Transverse colon (tissue), 4 donors: Measurements from ENCODE around the gene TAF4. TPM values are rescaled to one million over a fixed set of nuclear protein-coding genes. Genes with fewer than 3 reads are reported as not detected.

Experiments
- DNase-seq: peaks from one replicate; pipeline ENCODE4 v3.0.0-alpha.2; 2019
- H3K27ac ChIP-seq, 4 donors: fragments of 200-600 bp; sonication (generic); 2 replicates each; pipeline ENCODE4 v1.5.1; 2016 to 2018; ENCODE audit warnings: inconsistent platforms in 4 of 4
- H3K27me3 ChIP-seq: fragments of 200-600 bp; sonication (generic); 2 replicates; pipeline ENCODE4 v1.5.1; 2017; ENCODE audit warnings: inconsistent platforms
- H3K36me3 ChIP-seq, 4 donors: fragments of 200-600 bp; sonication (generic); 2 replicates each; pipeline ENCODE4 v1.5.1; 2017 to 2019; ENCODE audit warnings: inconsistent platforms in 4 of 4
- H3K4me1 ChIP-seq, 4 donors: fragments of 200-600 bp; sonication (generic); 2 replicates each; pipeline ENCODE4 v1.5.1; 2017 to 2020; ENCODE audit warnings: inconsistent platforms in 4 of 4
- H3K4me3 ChIP-seq, 4 donors: fragments of 200-600 bp; sonication (generic); 1 replicate in 1 of 4; 2 replicates in 3 of 4; pipeline versions ENCODE4 v1.5.1 to v1.6.1; 2017 to 2019; ENCODE audit warnings: inconsistent platforms in 4 of 4
- H3K9me3 ChIP-seq, 2 donors: fragments of 200-600 bp; sonication (generic); 2 replicates each; pipeline ENCODE4 v1.5.1; 2017 to 2019; ENCODE audit warnings: inconsistent platforms in 2 of 2
- CTCF ChIP-seq, 5 experiments: fragments of 200-600 bp in 3 of 5; fragments of 450-650 bp in 2 of 5; sonication (generic) in 3 of 5; IDR thresholded peaks; 1 replicate in 2 of 5; 2 replicates in 3 of 5; pipeline ENCODE4 v1.5.1; 2016 to 2017; ENCODE audit warnings: antibody characterized with exemption in 5 of 5, inconsistent platforms in 3 of 5, mild to moderate bottlenecking in 2 of 5, moderate library complexity in 1 of 5
- EP300 ChIP-seq: sonication (generic); formaldehyde crosslinking; IDR thresholded peaks from one replicate; pipeline ENCODE4 v1.6.1; 2017; ENCODE audit warnings: antibody characterized with exemption, low read depth
- POLR2A ChIP-seq: fragments of 450-650 bp; IDR thresholded peaks from one replicate; pipeline ENCODE4 v1.6.1; 2016; ENCODE audit warnings: antibody characterized with exemption, mild to moderate bottlenecking, moderate library complexity
- POLR2AphosphoS5 ChIP-seq, 3 donors: sonication (generic); formaldehyde crosslinking; IDR thresholded peaks; one replicate each; pipeline ENCODE4 v1.6.1; 2016; ENCODE audit warnings: antibody characterized with exemption in 3 of 3
- WGBS, 2 donors: methylation state at CpG; one replicate each; pipeline ENCODE4 v1.1.5; 2018; ENCODE audit warnings: low coverage in 1 of 2; 5-methylcytosine and 5-hydroxymethylcytosine counted together
- in situ Hi-C, 4 donors: fragments of 200-750 bp; cut with MboI; loops; one replicate each; pipeline versions ENCODE4 v1.15.0 to v1.15.1; 2017; ENCODE audit warnings: low sequenced_read_pairs in 3 of 4, low pct_ligation_motif_present in 1 of 4, low pct_unique_long_range_greater_than_20kb in 1 of 4
- intact Hi-C: fragments of 100-400 bp; cut with DNase I; formaldehyde crosslinking; loops from one replicate; pipeline ENCODE4 v1.15.1; 2023; ENCODE audit warnings: low total_unique reads
- total RNA-seq, 4 donors: library from RNA; depleted of rRNA; stranded (reverse); fragments of >200 nt; gene quantifications; one replicate each; pipeline ENCODE4 v1.1.0, GENCODE V29; 2016

Gene TAF4
- total RNA-seq, 4 donors from 2014 or later = 18.9 to 39.5 (median 24.3) TPM

GRCh38 chr20:62030357-62030756 is 35.3 kb downstream of the TAF4 start:
- Histone ChIP-seq H3K27ac (no peak overlapping the region), H3K4me3 (no peak overlapping the region), H3K36me3 (no peaks in the 10 kb centered on the region), H3K9me3 (no peaks in the 10 kb centered on the region), H3K4me1 (peaks cover 0 to 12% (median 6%) of the 10 kb centered on the region in 4 donors), H3K27me3 (no peaks in the 10 kb centered on the region)
- TF ChIP-seq EP300 (no peak), POLR2AphosphoS5 (IDR thresholded peaks at IDR 0.05) (no peak), CTCF (IDR thresholded peaks at IDR 0.05) (no peak)
- in situ Hi-C loops = no loop called here
- 90 to 96% methylated on average over 3 to 9 of the region's 9 CpGs for WGBS, 2 donors
- DNase-seq = no peak
- intact Hi-C loops = no loop called here

GRCh38 chr20:62029949-62030348 is 35.7 kb downstream of the TAF4 start:
- no peaks in the 10 kb centered on the region for H3K36me3 ChIP-seq
- WGBS, 2 donors = 95 to 96% methylated on average over 4 to 20 of the region's 20 CpGs
- TF ChIP-seq CTCF (IDR thresholded peaks at IDR 0.05) (no peak), POLR2A (no peak), EP300 (no peak), POLR2AphosphoS5 (IDR thresholded peaks at IDR 0.05) (no peak)

GRCh38 chr20:62029296-62029695 is 36.4 kb downstream of the TAF4 start:
- no peaks in the 10 kb centered on the region for H3K9me3 ChIP-seq
- H3K27me3 ChIP-seq = no peaks in the 10 kb centered on the region
- no peaks in the 10 kb centered on the region for H3K36me3 ChIP-seq
- 57 to 91% methylated on average over 1 to 15 of the region's 15 CpGs for WGBS, 2 donors
- DNase-seq = no peak
- no peak for TF ChIP-seq EP300
- TF ChIP-seq CTCF (IDR thresholded peaks at IDR 0.05) = no peak
- no peak for TF ChIP-seq POLR2AphosphoS5 (IDR thresholded peaks at IDR 0.05)
- no peak for TF ChIP-seq POLR2A
- intact Hi-C loops (loop anchor here (5.0 kb wide), 1 partner anchor 33 kb away; no protein-coding TSS in a partner anchor), in situ Hi-C loops (loop anchor here in 1 of 4 donors (10.0 kb wide), 1 partner anchor 116 kb away; the partner anchor contains the start of genes PSMA7 and SS18L1)
- H3K4me1 ChIP-seq = peaks cover 0 to 14% (median 6%) of the 10 kb centered on the region in 4 donors
- H3K4me3 ChIP-seq = no peak overlapping the region
- no peak overlapping the region for H3K27ac ChIP-seq

More at GRCh38 chr20:62029949-62030348, 35.7 kb downstream of the TAF4 start:
- H3K4me1 ChIP-seq = peaks cover 0 to 14% (median 6%) of the 10 kb centered on the region in 4 donors
- in situ Hi-C loops = loop anchor here in 1 of 4 donors (10.0 kb wide), 1 partner anchor 115 kb away; the partner anchor contains the start of genes PSMA7 and SS18L1
- H3K27ac ChIP-seq = no peak overlapping the region
- H3K27me3 ChIP-seq = no peaks in the 10 kb centered on the region
- intact Hi-C loops = loop anchor here (5.0 kb wide), 1 partner anchor 32 kb away; no protein-coding TSS in a partner anchor
- H3K4me3 ChIP-seq = no peak overlapping the region
- H3K9me3 ChIP-seq = no peaks in the 10 kb centered on the region
- DNase-seq = no peak

- 94% methylated on average over 14 of the region's 14 CpGs; no CpG with 5 or more reads in 1 of the 2 donors for WGBS, 2 donors
- Histone ChIP-seq H3K36me3 (no peaks in the 10 kb centered on the region), H3K4me1 (peaks cover 0 to 14% (median 6%) of the 10 kb centered on the region in 4 donors), H3K9me3 (no peaks in the 10 kb centered on the region), H3K4me3 (no peak overlapping the region), H3K27me3 (no peaks in the 10 kb centered on the region), H3K27ac (no peak overlapping the region)
- intact Hi-C loops = loop anchor here (5.0 kb wide), 1 partner anchor 34 kb away; no protein-coding TSS in a partner anchor
- in situ Hi-C loops = loop anchor here in 1 of 4 donors (10.0 kb wide), 1 partner anchor 116 kb away; the partner anchor contains the start of genes PSMA7 and SS18L1
- DNase-seq = no peak
- TF ChIP-seq POLR2AphosphoS5 (IDR thresholded peaks at IDR 0.05) (no peak), POLR2A (no peak), EP300 (no peak), CTCF (IDR thresholded peaks at IDR 0.05) (no peak)
Observed at GRCh38 chr20:62028384-62028783, 37.3 kb downstream of the TAF4 start.
